ENCODE results near the gene VAT1L. TPM values are rescaled to one million over a fixed set of nuclear protein-coding genes. Genes with fewer than 3 reads are reported as not detected.

The VAT1L gene
- total and polyA plus RNA-seq, 8 donors = 0.61 to 5.1 (median 1.3) TPM; not detected in 2

GRCh38 chr16:77744141-77744540 is 44.2 kb upstream of the VAT1L start:
- H3K9me3 ChIP-seq = no peaks in the 10 kb centered on the region
- H3K4me1 ChIP-seq = no peaks in the 10 kb centered on the region
- peaks cover 0 to 6% (median 0%) of the 10 kb centered on the region in 4 donors for H3K36me3 ChIP-seq
- no peak overlapping the region for H3K27ac ChIP-seq
- DNase-seq = peak in 1 of 2 donors; percentile 27
- TF ChIP-seq POLR2A (IDR thresholded peaks at IDR 0.05) = no peak
- no peak for TF ChIP-seq CTCF (IDR thresholded peaks at IDR 0.05)
- no peak for TF ChIP-seq EP300 (IDR thresholded peaks at IDR 0.05)
- TF ChIP-seq POLR2AphosphoS5 (IDR thresholded peaks at IDR 0.05) = no peak
- no peak overlapping the region for H3K4me3 ChIP-seq
- H3K27me3 ChIP-seq = no peaks in the 10 kb centered on the region
- intact Hi-C loops (cut with DNase I; ENCODE audit: low total_unique reads) = no loop called here
- 51 to 65% (median 56%) methylated on average over 4 of the region's 4 CpGs for WGBS, 5 donors

- no peak overlapping the region for H3K27ac ChIP-seq
- H3K36me3 ChIP-seq = peaks cover 0 to 6% (median 0%) of the 10 kb centered on the region in 4 donors
- intact Hi-C loops (cut with DNase I; ENCODE audit: low total_unique reads) = no loop called here
- no peak overlapping the region for H3K4me3 ChIP-seq
- no peaks in the 10 kb centered on the region for H3K9me3 ChIP-seq
- no peak for DNase-seq
- no peaks in the 10 kb centered on the region for H3K27me3 ChIP-seq
- WGBS, 5 donors = 56 to 84% (median 70%) methylated on average over 1 of the region's 1 CpG
- no peak for TF ChIP-seq POLR2A (IDR thresholded peaks at IDR 0.05)
- no peak for TF ChIP-seq POLR2AphosphoS5 (IDR thresholded peaks at IDR 0.05)
- no peak for TF ChIP-seq CTCF (IDR thresholded peaks at IDR 0.05)
- no peak for TF ChIP-seq EP300 (IDR thresholded peaks at IDR 0.05)
- H3K4me1 ChIP-seq = no peaks in the 10 kb centered on the region
These were observed 42.4 kb upstream of the VAT1L start for GRCh38 chr16:77745972-77746371.

- Histone ChIP-seq H3K36me3 (no peaks in the 10 kb centered on the region), H3K27ac (no peak overlapping the region), H3K4me1 (no peaks in the 10 kb centered on the region), H3K4me3 (no peak overlapping the region), H3K27me3 (no peaks in the 10 kb centered on the region), H3K9me3 (no peaks in the 10 kb centered on the region)
- TF ChIP-seq POLR2A (IDR thresholded peaks at IDR 0.05) = no peak
- TF ChIP-seq CTCF (IDR thresholded peaks at IDR 0.05) = no peak
- no peak for TF ChIP-seq EP300 (IDR thresholded peaks at IDR 0.05)
- no peak for TF ChIP-seq POLR2AphosphoS5 (IDR thresholded peaks at IDR 0.05)
- WGBS, 5 donors = 44 to 69% (median 64%) methylated on average over 7 of the region's 7 CpGs
- intact Hi-C loops (cut with DNase I; ENCODE audit: low total_unique reads) = no loop called here
- no peak for DNase-seq
These were observed 39.9 kb upstream of the VAT1L start for GRCh38 chr16:77748421-77749005.

- DNase-seq = no peak
- Histone ChIP-seq H3K27me3 (no peaks in the 10 kb centered on the region), H3K27ac (no peak overlapping the region), H3K4me1 (no peaks in the 10 kb centered on the region), H3K36me3 (no peaks in the 10 kb centered on the region), H3K9me3 (no peaks in the 10 kb centered on the region), H3K4me3 (no peak overlapping the region)
- TF ChIP-seq EP300 (IDR thresholded peaks at IDR 0.05) (no peak), CTCF (IDR thresholded peaks at IDR 0.05) (no peak), POLR2AphosphoS5 (IDR thresholded peaks at IDR 0.05) (no peak), POLR2A (IDR thresholded peaks at IDR 0.05) (no peak)
- WGBS, 5 donors = 43 to 90% (median 73%) methylated on average over 1 of the region's 1 CpG
- intact Hi-C loops (cut with DNase I; ENCODE audit: low total_unique reads) = no loop called here
These were observed 38.9 kb upstream of the VAT1L start for GRCh38 chr16:77749415-77749814.

Data from stomach (tissue), 9 donors.